Endothelial cell of umbilical vein (primary cell): ENCODE measurements around the gene SLC36A2.

Experiments used
- EZH2 ChIP-seq: IDR thresholded peaks from 2 replicates; pipeline ENCODE4 v1.6.1; 2012; ENCODE audit warnings: borderline replicate concordance, low read depth, mild to moderate bottlenecking, moderate library complexity, low read length, inconsistent platforms; ENCODE audit not compliant: severe bottlenecking
- FOS ChIP-seq: IDR thresholded peaks from 2 replicates; pipeline ENCODE4 v1.6.1; 2011; ENCODE audit warnings: mild to moderate bottlenecking, low read length, moderate library complexity, borderline replicate concordance; ENCODE audit not compliant: insufficient read depth
- GATA2 ChIP-seq: IDR thresholded peaks from 2 replicates; pipeline ENCODE4 v1.7.0; 2011; ENCODE audit warnings: low read depth, mild to moderate bottlenecking, moderate library complexity, mixed read lengths, low read length; ENCODE audit not compliant: insufficient read length, insufficient read depth
- JUN ChIP-seq: IDR thresholded peaks from 2 replicates; pipeline ENCODE4 v1.6.1; 2011; ENCODE audit warnings: borderline replicate concordance, low read depth; ENCODE audit not compliant: insufficient read length, insufficient read depth
- MYC ChIP-seq: IDR thresholded peaks from one replicate; pipeline ENCODE4 v1.6.1; 2011; ENCODE audit warnings: mild to moderate bottlenecking, low read depth, low read length
- POLR2A ChIP-seq: IDR thresholded peaks from 2 replicates; pipeline ENCODE4 v1.6.1; 2012; ENCODE audit warnings: low read depth, mild to moderate bottlenecking, control low read depth, low read length
- POLR2AphosphoS5 ChIP-seq: IDR thresholded peaks from 2 replicates; pipeline ENCODE4 v1.6.1; 2012; ENCODE audit warnings: low read depth, mild to moderate bottlenecking, control low read depth, low read length, moderate library complexity; ENCODE audit not compliant: insufficient read depth
- TF ChIP-seq, protein P1 (sequence below), 2 donors: IDR thresholded peaks; 1 replicate in 1 of 2; 2 replicates in 1 of 2; pipeline ENCODE4 v1.5.1; 2011; ENCODE audit warnings: low read length in 2 of 2, mild to moderate bottlenecking in 2 of 2, moderate library complexity in 2 of 2, control low read depth in 1 of 2, inconsistent platforms in 1 of 2, low read depth in 1 of 2; ENCODE audit not compliant: insufficient read depth in 1 of 2; ENCODE audit errors: extremely low read depth in 1 of 2
- TF ChIP-seq, protein P2 (sequence below): IDR thresholded peaks from 2 replicates; pipeline ENCODE4 v1.6.1; 2011; ENCODE audit not compliant: insufficient read depth, insufficient read length

DNA sequence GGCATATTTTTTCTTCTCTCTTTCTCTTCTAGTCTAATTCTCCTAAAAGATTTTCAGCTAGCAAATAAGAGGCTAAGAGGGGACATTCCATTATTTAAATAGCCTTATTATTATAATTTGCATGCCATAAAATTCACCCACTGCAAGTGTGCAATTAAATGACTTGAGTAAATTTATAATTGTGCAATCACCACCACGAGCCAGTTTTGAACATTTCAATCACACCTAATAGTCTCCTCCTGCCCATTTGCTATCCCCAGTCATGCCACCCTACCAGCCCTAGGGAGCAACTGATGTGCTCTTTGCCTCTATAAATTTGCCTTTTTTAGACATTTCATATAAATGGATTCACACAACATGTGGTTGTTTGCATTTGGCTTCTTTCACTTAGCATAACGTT is 12.0 kb upstream of the SLC36A2 start:
- TF ChIP-seq, protein P1, sequence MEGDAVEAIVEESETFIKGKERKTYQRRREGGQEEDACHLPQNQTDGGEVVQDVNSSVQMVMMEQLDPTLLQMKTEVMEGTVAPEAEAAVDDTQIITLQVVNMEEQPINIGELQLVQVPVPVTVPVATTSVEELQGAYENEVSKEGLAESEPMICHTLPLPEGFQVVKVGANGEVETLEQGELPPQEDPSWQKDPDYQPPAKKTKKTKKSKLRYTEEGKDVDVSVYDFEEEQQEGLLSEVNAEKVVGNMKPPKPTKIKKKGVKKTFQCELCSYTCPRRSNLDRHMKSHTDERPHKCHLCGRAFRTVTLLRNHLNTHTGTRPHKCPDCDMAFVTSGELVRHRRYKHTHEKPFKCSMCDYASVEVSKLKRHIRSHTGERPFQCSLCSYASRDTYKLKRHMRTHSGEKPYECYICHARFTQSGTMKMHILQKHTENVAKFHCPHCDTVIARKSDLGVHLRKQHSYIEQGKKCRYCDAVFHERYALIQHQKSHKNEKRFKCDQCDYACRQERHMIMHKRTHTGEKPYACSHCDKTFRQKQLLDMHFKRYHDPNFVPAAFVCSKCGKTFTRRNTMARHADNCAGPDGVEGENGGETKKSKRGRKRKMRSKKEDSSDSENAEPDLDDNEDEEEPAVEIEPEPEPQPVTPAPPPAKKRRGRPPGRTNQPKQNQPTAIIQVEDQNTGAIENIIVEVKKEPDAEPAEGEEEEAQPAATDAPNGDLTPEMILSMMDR (IDR thresholded peaks at IDR 0.05; ENCODE audit: extremely low read depth in 1 of 2, insufficient read depth in 1 of 2, low read depth in 1 of 2, low read length in 2 of 2): no peak
- no peak for TF ChIP-seq POLR2A
- TF ChIP-seq GATA2: no peak
- no peak for TF ChIP-seq EZH2
- no peak for TF ChIP-seq MYC
- no peak for TF ChIP-seq POLR2AphosphoS5
- TF ChIP-seq, protein P2, sequence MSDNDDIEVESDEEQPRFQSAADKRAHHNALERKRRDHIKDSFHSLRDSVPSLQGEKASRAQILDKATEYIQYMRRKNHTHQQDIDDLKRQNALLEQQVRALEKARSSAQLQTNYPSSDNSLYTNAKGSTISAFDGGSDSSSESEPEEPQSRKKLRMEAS: no peak
- no peak for TF ChIP-seq FOS
- TF ChIP-seq JUN: no peak
